Body of pancreas (tissue), 4 donors: ENCODE measurements around the gene MMP13. TPM values are rescaled to one million over a fixed set of nuclear protein-coding genes. Genes with fewer than 3 reads are reported as not detected.
"Not testable (repeated sequence)": the region's sequence is repeated elsewhere in the genome, so short reads cannot be mapped to it uniquely, and the experiment has no call there.

Experiments used
- ATAC-seq: fragments of 150-250 bp; one replicate; pipeline ENCODE4 v1.9.1; 2016
- DNase-seq, 4 donors: peaks; one replicate each; pipeline ENCODE4 v3.0.0-alpha.2; 2019
- H3K27ac ChIP-seq, 4 donors: fragments of 200-600 bp; sonication (generic); 1 replicate in 3 of 4; 2 replicates in 1 of 4; pipeline versions ENCODE4 v1.5.1 to v1.6.1; 2016 to 2019; ENCODE audit warnings: mild to moderate bottlenecking in 1 of 4, mixed read lengths in 1 of 4, moderate library complexity in 1 of 4
- H3K27me3 ChIP-seq, 2 donors: fragments of 200-600 bp; sonication (generic); one replicate each; pipeline ENCODE4 v1.6.0; 2016; ENCODE audit warnings: mild to moderate bottlenecking in 1 of 2
- H3K36me3 ChIP-seq, 2 donors: fragments of 200-600 bp; sonication (generic); replicated peaks in 1 of 2; 2 replicates each; pipeline ENCODE4 v1.5.1; 2016; ENCODE audit warnings: low read depth in 2 of 2; ENCODE audit not compliant: insufficient read depth in 1 of 2
- H3K4me1 ChIP-seq: fragments of 200-600 bp; sonication (generic); one replicate; pipeline ENCODE4 v1.6.0; 2016
- H3K4me3 ChIP-seq, 2 donors: fragments of 200-600 bp; sonication (generic); 1 replicate in 1 of 2; 2 replicates in 1 of 2; pipeline ENCODE4 v1.5.1; 2016 to 2019
- H3K9me3 ChIP-seq, 3 donors: fragments of 200-600 bp; sonication (generic); 1 replicate in 2 of 3; 2 replicates in 1 of 3; pipeline ENCODE4 v1.5.1; 2016
- POLR2A ChIP-seq, 3 donors: fragments of 450-650 bp; IDR thresholded peaks; one replicate each; pipeline ENCODE4 v1.6.1; 2016; ENCODE audit warnings: antibody characterized with exemption in 3 of 3, mild to moderate bottlenecking in 2 of 3
- WGBS, 2 donors: methylation state at CpG; one replicate each; pipeline ENCODE4 v1.1.5; 2017; 5-methylcytosine and 5-hydroxymethylcytosine counted together
- intact Hi-C: fragments of 100-400 bp; cut with DNase I; formaldehyde crosslinking; loops from one replicate; pipeline ENCODE4 v1.15.1; 2023
- total RNA-seq, 2 donors: library from RNA; depleted of rRNA; stranded (reverse); fragments of >200 nt; gene quantifications; one replicate each; pipeline ENCODE4 v1.1.0, GENCODE V29; 2016
- TF ChIP-seq, protein P1 (sequence below), 7 experiments: fragments of 450-650 bp in 4 of 7; fragments of 200-600 bp in 3 of 7; sonication (generic) in 3 of 7; IDR thresholded peaks; one replicate each; pipeline ENCODE4 v1.5.1; 2016 to 2019; ENCODE audit warnings: antibody characterized with exemption in 7 of 7

Gene MMP13
- total RNA-seq: not detected

DNA sequence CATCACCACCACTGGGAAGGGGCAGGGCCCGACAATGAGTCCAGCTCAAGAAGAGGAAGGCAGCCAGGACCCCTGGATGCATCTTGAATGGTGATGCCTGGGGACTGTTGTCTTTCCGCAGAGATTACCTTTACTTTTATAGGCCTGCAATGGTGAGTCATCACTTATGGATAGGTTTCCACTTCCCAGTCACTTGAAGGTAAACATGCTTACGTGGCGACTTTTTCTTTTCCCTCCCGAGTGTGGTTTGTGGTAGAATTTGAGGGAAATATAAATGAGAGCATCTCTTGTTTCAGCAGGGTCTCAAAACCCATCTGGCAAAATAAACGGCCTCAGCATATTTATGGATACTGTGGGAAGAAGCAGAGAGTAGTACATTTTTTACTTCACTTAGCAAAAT, at the start of gene MMP13:
Gene MMP13, minus strand, starts transcription at position 109 of the 400 bp plus-strand sequence. Its CDS starts 27 bp downstream, at position 82.
- no peaks in the 10 kb centered on the region for H3K4me1 ChIP-seq
- 73 to 78% methylated on average over 6 of the region's 6 CpGs for WGBS, 2 donors
- intact Hi-C loops: no loop called here
- no peaks in the 10 kb centered on the region for H3K9me3 ChIP-seq
- DNase-seq (no peak), ATAC-seq (no peak)
- H3K4me3 ChIP-seq: no peak within 1 kb of the TSS
- TF ChIP-seq POLR2A (IDR thresholded peaks at IDR 0.05): no peak
- TF ChIP-seq, protein P1, sequence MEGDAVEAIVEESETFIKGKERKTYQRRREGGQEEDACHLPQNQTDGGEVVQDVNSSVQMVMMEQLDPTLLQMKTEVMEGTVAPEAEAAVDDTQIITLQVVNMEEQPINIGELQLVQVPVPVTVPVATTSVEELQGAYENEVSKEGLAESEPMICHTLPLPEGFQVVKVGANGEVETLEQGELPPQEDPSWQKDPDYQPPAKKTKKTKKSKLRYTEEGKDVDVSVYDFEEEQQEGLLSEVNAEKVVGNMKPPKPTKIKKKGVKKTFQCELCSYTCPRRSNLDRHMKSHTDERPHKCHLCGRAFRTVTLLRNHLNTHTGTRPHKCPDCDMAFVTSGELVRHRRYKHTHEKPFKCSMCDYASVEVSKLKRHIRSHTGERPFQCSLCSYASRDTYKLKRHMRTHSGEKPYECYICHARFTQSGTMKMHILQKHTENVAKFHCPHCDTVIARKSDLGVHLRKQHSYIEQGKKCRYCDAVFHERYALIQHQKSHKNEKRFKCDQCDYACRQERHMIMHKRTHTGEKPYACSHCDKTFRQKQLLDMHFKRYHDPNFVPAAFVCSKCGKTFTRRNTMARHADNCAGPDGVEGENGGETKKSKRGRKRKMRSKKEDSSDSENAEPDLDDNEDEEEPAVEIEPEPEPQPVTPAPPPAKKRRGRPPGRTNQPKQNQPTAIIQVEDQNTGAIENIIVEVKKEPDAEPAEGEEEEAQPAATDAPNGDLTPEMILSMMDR (IDR thresholded peaks at IDR 0.05): no peak
- H3K36me3 ChIP-seq: no peaks in the 10 kb centered on the region
- no peaks in the 10 kb centered on the region for H3K27me3 ChIP-seq
- no peak within 1 kb of the TSS for H3K27ac ChIP-seq

DNA sequence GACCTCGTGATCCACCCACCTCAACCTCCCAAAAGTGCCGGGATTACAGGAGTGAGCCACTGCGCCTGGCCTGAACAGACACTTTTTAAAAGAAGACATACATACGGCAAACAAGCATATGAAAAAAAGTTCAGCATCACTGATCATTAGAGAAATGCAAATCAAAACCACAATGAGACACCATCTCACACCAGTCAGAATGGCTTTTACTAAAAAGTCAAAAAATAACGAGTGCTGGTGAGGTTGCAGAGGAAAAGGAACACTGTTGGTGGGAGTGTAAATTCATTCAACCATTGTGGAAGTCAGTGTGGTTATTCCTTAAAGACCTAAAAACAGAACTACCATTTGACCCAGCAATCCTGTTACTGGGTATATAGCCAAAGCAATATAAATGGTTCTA, 48.7 kb upstream of the MMP13 start:
- intact Hi-C loops, H3K27ac ChIP-seq, H3K36me3 ChIP-seq, H3K4me3 ChIP-seq, ATAC-seq, DNase-seq, H3K4me1 ChIP-seq, H3K9me3 ChIP-seq, H3K27me3 ChIP-seq: not testable (repeated sequence)
- WGBS, 2 donors: 74% methylated on average over 5 of the region's 5 CpGs

- no peaks in the 10 kb centered on the region for H3K27me3 ChIP-seq
- no peak for DNase-seq
- no peak for ATAC-seq
- no peak overlapping the region for H3K27ac ChIP-seq
- intact Hi-C loops: no loop called here
- H3K4me3 ChIP-seq: no peak overlapping the region
- H3K9me3 ChIP-seq: no peaks in the 10 kb centered on the region
- 24 to 48% methylated on average over 1 of the region's 1 CpG for WGBS, 2 donors
- no peaks in the 10 kb centered on the region for H3K4me1 ChIP-seq
- no peaks in the 10 kb centered on the region for H3K36me3 ChIP-seq
- TF ChIP-seq, protein P1 (IDR thresholded peaks at IDR 0.05): no peak
- TF ChIP-seq POLR2A (IDR thresholded peaks at IDR 0.05): no peak
Observed at GRCh38 chr11:102994105-102994504, 38.6 kb upstream of the MMP13 start.

DNA sequence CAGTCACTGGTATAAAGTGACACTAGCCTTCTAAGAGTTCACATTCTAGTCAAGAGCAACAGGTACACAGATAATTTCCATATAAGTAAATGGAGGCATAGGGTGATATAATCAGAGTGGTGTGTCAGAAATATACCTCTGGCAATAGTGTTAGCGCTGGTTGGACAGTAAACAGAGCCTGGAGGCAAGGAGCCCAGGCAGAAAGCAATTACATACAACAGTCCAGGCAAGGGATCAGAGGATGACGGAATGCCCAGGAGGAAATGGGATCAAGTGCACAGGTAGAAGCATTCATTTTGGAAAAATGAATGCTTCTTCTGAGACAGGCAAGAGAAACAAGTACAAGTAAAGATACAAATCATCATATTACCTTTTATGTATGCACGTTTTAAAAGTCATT, 36.2 kb upstream of the MMP13 start:
- no peak for TF ChIP-seq POLR2A (IDR thresholded peaks at IDR 0.05)
- TF ChIP-seq, protein P1 (IDR thresholded peaks at IDR 0.05): no peak
- no peak for DNase-seq
- WGBS, 2 donors: 42 to 49% methylated on average over 3 of the region's 3 CpGs
- Histone ChIP-seq H3K36me3 (no peaks in the 10 kb centered on the region), H3K9me3 (no peaks in the 10 kb centered on the region), H3K4me1 (no peaks in the 10 kb centered on the region), H3K27me3 (no peaks in the 10 kb centered on the region), H3K4me3 (no peak overlapping the region), H3K27ac (no peak overlapping the region)
- intact Hi-C loops: no loop called here
- ATAC-seq: no peak

DNA sequence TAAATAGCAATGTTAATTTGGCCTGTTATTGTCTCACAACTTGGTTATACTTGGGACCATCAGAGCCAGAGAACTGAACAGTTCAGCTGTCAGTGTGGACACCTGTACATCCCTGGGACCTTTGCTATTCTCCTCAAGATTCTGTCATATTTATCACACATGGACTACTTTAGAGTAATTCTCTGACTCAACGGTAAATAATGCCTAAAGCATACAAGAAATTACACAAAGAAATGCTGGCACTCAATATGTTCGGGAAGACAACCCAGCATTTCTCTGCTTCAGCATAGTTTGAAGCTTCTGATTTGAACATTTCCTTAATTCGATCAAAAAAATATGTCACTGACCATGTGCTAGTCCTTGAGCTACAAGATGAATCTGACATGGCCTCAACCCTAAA, 34.6 kb upstream of the MMP13 start:
- TF ChIP-seq, protein P1 (IDR thresholded peaks at IDR 0.05): no peak
- TF ChIP-seq POLR2A (IDR thresholded peaks at IDR 0.05): no peak
- Histone ChIP-seq H3K27me3 (no peaks in the 10 kb centered on the region), H3K4me1 (no peaks in the 10 kb centered on the region), H3K4me3 (no peak overlapping the region), H3K36me3 (no peaks in the 10 kb centered on the region), H3K27ac (no peak overlapping the region), H3K9me3 (no peaks in the 10 kb centered on the region)
- no peak for ATAC-seq
- intact Hi-C loops: no loop called here
- 76 to 84% methylated on average over 3 of the region's 3 CpGs for WGBS, 2 donors
- no peak for DNase-seq
